Hepatic stellate cell (primary cell): ENCODE data around the gene RPTN.

Experiments
- DNase-seq: peaks from one replicate; pipeline ENCODE4 v3.0.0; 2011; ENCODE audit warnings: low spot score

The RPTN gene, protein sequence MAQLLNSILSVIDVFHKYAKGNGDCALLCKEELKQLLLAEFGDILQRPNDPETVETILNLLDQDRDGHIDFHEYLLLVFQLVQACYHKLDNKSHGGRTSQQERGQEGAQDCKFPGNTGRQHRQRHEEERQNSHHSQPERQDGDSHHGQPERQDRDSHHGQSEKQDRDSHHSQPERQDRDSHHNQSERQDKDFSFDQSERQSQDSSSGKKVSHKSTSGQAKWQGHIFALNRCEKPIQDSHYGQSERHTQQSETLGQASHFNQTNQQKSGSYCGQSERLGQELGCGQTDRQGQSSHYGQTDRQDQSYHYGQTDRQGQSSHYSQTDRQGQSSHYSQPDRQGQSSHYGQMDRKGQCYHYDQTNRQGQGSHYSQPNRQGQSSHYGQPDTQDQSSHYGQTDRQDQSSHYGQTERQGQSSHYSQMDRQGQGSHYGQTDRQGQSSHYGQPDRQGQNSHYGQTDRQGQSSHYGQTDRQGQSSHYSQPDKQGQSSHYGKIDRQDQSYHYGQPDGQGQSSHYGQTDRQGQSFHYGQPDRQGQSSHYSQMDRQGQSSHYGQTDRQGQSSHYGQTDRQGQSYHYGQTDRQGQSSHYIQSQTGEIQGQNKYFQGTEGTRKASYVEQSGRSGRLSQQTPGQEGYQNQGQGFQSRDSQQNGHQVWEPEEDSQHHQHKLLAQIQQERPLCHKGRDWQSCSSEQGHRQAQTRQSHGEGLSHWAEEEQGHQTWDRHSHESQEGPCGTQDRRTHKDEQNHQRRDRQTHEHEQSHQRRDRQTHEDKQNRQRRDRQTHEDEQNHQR

DNA sequence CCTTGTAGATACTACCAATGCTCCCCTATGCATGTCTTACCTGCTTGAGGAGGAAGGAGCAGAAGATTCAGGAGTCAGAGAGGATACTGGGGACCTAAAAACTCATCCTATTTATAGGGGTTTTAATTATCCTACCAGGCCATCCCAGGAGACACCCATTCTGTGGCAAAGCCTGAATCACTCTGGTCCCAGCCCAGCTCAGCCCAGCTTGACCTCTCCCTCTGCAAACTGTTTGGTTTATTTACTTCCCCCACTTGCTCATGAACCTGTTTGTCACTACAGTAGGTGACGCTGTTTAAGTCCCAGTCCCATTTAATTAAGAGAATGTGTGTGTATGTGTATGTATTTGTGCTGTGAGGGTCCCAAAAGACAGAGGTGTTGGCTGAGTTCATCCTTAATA lies at the start of gene RPTN:
Gene RPTN, minus strand, starts transcription at position 85 of the 400 bp plus-strand sequence. CDS start 1,339 bp downstream, outside the sequence.
- no peak for DNase-seq

DNA sequence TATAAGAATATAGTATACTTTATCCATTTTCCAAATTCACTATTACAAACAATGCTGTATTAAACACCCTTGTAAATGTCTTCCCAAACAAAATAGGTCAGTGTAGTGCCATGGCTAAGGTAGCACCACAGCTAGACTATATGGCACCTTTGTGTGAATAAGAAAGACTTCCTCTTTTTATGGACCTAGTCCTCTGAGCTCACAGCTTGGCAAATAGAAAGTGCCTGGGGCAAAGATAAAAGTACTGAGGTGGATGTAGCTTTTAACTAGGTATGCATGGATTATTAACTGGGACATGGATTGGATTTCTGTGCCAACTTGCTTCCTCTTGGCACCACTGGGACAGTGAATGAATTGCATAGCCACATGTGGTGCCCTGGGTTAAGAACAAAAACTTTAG lies 40.0 kb upstream of the RPTN start:
- no peak for DNase-seq

DNA sequence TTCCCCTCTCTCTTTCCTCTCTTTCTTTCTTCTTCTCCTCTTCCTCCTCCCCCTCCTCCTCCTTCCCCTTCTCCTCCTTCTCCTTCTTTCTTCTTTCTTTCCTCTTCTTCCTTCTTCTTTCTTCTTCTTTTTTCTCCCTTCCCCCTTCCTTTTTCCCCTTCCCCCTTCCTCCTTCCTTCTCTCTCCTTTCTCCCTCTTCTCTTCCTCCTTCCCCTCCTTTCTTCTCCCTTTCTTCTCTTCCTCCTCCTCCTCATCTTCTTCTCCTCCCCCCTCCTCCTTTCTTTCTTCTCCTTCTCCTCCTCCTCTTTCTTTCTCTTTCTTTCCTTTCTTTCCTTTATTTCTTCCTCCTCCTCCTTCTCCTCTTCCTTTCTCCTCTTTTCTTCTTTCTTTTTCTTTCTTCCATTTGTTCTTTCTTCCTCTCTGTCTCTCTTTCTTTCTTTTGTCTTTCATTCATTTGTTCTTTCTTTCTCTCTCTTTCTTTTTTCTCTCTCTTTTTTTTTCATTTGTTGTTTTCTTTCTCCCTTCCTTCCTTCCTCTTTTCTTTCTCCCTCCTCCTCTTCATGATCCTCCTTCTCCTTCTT lies 38.4 kb upstream of the RPTN start:
- DNase-seq = no peak

DNA sequence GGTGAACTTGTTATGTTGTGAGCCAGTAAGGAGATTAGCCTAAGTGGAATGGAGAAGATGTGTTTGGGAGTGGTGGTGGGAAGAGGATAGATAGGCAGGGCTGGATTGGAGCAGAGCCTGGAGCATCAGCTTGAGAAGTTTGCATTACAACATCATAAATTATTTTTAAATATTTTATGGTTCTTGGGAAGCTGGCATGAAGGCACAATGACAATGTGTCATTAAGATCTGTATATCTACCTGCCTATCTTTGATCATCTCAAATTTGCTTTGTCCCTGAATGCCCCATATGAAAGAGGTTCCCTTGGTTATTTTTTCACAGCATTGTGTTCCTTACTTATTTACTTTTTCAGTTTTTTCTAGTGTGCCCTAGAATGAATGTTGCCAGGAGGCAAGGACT lies 32.7 kb upstream of the RPTN start:
- DNase-seq = no peak

DNA sequence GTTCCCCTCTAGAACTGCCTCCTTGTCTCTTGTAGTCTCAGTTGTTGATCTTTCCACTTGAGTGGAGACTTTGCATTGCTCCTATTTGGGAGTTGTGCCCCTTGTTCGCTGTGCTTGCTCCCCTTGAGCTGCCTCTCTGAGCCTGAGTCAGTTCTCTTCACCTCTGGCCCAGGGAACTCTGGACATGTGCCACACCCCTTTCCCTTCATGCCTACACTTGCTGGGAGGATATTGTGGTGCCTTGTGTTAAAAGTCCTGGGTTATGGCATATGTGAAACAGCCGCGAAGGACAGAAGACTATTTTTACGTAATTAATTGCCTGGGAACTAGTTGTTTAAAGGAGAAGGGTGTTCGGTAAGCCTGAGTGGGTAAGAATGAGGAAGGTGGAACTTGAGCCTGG lies 32.2 kb upstream of the RPTN start:
- no peak for DNase-seq

DNA sequence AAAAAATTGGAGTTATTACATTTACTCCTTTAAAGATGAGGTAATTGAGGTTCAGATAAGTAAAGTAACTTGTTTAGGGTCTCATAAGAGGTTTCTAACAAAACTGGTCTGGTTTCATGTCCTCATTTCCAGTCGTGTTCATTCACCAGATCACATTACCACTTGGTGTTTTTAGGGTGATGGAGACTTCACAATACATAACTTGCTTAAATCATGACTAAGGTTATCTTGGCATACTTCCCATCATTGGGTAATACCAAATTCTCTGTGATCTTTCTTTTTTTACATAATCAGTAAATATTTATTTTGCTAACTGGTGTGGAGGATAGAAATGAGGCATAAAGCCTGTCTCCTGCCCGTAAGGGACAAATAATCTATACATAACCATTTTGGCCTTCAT lies 31.6 kb upstream of the RPTN start:
- DNase-seq = no peak

DNA sequence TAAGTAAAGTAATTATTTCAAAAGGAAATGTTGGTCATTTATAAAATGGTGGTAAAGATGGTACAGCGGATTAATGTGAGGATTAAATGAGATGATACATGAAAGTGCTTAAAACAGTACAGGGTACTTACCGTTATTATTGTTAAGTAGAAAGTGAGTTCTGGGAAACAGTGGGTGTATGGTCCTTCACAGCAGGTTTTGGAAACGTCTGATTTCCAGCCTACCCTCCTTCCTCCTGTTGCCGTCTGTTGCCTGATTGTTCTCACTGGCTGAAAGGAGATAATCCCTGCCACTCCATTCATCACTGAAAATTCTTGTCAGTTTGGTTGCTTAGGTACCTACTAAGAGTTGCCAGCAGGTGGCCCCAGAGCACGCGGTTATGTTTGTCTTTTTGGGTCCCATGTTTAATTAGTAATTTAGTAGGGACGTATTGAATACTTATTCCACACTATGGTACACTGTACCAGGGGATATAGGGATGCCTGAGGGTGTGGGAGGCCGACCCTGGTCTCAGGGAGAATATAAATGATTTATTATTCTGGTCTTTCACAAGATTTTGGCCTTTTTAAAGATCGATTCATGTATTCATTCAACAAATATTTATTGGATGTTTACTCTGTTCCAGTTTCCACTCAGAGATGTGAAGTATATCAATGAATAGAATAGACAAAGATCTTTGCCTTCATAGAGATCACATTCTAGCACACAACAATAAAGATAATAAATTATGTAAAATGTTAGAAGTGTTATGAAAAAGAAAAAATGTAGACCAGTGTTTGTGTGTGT lies 30.8 kb upstream of the RPTN start:
- DNase-seq = peak; percentile 57

DNA sequence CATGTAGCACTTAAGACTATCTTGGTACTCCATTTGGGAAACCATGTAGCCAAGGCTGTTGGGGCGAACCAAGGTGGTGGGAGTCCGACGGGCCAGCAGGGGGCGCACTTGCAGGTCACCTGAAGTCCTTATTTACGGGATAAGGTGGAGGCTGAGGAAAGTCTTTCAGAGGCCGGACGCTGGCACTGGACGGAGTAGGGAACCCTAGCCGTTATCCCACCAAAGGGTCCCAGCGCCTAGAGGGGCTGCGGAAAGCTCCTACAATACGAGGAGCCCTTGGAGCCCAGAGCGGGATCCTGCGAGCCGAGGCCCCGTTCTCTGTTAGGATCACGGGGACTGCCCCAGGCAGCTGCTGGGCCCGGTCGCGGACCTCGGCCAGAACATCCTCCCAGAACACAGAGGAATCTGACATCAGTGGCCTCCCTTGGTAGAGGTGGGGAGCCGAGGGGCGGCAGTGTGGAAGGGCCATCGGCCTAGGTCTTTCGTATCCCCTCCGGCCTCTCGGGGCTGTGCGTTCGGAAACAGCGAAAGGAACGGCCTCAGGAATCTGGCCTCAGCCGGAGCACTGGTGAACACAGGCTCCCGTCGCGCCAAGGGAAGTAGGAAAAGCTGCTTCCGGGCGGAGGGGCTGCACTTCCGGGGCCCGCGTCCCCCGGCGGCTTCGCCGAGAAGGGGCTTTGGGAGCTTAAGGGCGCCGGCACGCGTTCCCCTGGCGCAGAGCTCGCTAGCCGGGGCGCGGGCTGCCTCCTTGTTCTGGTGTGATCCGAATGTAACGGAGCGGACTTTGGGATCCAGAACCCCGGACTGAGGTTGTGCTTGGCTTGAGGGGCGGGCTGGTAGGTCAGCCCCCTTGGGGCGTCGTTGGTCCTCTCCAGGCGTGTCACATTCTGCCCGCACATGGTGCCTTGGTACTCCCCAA lies 29.9 kb upstream of the RPTN start:
- peak; percentile 30 for DNase-seq

DNA sequence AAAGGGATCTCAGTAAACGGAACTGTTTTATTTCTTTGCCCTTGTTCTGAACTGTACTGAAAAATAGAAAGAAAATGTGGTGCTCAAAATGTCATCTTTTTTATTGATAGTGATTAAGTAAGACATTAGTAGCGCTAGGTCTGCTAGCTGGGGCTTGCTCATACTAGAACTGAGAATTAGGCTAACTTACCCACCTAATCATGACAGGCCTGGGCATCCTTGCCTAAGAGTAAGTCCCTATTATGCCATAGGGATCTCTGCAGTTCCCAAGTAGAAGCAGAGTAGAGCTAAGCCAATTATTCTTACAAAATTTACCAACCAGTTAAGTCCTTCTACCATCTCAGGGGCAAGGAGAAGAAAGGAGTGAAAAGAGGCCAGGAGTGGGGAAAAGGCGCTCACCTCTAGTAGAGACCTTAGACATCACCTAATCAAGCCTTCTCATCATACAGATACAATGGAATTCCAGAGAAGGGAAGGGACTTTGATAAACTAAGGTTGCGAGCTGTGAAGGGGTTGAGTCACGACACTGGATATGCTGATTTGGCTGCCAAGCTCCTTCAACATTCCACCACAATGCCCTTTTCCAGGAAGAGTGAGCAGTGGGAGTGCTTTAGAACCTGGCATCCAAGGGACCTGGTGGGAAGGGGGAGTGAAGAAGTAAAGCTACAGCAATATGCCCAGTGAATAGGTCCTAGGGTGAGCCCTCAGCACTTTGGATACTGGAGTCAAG lies 27.7 kb upstream of the RPTN start:
- no peak for DNase-seq

DNA sequence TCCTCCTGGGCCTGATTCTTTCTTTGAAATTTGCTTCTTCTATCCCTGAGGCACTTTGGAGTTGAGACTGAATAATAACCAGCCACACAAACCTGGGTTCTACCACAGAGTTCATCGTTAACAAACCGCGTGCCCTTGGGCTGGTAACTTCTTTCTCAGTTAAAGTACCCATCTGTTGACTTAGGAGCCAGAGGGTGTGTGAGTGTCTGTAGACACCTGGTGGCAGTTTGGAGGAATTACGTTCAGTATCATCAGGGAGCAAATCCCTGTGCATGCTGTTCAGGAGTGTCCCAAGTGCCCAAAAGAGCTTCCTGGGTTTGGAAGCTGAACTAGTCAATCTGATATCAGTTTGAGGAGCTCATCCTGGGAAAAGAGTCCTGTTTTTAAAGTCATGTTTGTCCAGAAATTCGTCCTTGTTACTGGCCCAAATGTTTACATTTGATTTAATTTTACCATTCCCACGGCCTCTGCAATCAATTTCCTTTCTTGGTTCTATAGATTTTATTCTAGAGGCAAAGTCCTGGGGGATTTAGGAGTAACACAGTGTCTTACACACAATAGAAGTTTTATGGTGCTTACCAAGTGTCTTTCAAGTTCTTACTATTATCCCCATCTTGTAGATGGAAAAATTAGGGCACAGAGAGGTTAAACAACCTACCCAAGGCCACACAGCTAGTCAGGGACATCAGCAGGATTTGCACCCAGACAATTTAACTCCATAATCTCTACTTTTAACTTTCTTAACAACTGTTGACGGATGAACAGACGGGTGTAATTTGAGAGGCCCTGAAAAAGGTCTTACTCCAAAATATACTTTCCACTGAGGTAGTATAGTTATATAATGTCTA lies 26.7 kb upstream of the RPTN start:
- peak; percentile 56 for DNase-seq

DNA sequence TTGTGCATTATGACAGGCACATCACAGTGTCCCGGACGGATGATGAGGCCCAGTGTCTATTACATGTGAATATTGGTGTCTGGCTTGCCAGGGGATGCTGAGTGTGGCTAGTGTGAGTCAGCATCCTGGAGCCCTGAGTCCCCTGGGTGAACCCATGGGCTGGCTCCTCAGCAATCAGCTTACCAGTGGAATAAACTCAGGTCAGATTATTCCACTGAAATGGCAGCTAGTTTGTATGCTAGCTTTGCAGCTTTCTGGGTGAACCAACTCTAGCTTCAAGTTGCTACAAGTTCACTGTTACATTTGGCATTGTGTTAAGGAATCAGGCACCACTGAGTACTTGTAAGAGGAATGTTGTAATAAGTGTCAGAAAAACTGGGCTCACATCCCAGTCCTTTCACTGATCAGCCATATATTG lies 23.9 kb upstream of the RPTN start:
- peak; percentile 26 for DNase-seq

DNA sequence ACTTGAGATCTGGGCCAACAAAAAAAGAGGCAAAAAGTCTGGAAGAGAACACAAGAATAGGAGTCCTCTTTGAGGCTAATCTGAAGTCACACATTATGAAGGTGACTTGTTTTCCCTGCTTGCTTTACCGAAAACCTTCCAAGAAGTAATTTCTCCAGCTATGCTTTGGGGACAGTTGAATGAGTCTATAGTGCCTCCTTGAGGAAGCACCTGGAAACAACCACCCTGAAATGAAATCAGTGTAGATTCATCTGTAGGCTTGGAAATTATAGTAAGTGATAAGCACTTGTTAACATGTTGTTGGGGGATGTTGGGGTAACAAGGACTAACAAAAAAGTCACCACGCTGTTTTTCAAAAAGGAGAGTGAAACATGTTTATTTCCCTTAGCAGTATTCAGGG lies 23.4 kb upstream of the RPTN start:
- no peak for DNase-seq

DNA sequence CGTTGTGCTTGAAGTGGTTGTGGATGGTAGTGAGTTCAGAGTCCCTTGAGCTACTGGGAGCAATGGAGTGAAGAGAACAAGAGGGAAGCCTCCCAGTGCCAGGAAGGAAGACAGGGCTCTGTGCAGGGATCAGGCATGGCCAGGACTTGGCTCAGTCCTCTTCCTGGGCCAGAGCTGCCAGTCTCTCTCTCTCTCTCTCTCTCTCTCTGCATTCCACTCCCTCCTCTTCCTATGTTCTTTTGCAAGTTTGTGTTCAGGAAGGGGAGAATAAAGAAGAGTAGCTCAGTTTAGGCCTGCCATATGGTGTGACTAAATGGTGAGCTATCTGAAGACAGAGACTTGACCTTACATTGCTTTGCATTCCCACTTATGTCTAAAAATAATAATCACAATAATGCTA lies 20.5 kb upstream of the RPTN start:
- no peak for DNase-seq

DNA sequence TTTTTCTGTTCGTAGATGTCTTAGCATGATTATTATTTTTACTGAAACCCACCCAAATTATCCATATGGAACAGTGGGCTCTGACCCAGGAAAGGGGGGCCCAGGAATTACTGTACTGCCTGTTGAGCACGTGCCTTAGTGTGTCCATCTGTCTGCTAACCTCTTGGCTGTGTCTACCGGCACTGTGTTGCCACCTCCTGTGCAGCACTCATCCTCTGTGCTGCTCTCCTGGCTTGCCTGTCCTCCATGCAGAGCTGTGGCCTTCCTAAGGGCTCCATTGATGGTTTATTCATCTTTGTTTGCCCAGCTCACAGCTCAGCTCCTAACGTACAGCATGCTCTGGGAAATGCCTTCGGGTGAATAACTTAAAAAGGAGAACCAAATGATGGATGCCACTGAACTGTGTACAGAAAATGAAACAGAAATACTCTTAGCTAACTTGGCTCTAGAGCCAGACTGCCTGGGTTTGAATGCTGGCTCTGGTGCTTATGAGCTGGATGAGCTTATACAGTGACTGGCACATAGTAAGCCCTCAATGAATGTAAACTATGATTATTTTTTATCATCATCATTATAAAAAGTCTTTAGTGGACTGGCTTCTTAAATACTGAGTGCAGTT lies 11.4 kb upstream of the RPTN start:
- DNase-seq = no peak

DNA sequence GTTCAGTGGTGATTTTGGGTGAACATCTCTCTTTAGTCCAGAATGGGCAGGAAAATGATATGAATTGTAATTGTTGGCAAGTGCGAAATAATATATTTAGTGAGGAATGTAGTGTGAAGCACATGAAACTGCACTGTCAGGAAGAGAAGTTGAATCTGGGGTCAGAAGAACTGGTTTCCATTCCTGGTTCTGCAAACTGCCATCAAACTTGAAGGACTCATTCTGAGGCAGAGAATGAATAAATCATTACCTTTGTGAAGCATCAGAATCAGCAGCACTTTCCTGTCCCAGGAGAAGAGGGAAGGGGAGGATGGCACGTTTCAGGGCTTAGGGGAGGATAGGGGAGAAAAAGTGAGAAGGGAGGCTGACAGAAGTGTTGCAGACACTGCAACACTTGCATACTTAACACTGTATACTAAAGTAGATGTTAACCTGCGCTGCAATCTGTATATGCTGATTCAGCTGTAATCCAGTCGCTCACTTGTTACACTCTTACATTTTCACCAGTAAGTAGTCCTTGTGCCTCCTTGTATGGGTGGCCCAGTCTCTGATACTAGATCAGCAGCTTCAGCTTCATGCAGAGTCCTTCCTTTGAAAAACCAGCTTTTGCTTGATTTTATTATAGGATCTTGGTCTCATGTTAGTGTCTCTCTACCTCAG lies 10.5 kb upstream of the RPTN start:
- no peak for DNase-seq

DNA sequence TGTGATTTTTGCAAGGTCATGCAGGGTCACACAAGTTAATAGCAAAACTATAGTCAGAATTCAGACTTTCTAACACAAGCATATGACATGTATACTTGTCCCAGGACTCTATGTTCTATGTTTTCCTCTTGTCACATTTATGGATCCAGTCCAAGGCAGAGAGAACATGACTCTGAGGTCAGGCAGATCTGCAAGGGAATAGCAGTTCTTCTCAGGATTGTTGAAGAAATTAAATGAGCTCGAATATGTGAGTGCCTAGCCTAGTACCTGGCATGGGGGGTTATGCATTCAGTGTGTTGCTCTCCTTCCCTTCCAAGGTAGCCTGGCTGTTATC lies 9.5 kb upstream of the RPTN start:
- DNase-seq = no peak

DNA sequence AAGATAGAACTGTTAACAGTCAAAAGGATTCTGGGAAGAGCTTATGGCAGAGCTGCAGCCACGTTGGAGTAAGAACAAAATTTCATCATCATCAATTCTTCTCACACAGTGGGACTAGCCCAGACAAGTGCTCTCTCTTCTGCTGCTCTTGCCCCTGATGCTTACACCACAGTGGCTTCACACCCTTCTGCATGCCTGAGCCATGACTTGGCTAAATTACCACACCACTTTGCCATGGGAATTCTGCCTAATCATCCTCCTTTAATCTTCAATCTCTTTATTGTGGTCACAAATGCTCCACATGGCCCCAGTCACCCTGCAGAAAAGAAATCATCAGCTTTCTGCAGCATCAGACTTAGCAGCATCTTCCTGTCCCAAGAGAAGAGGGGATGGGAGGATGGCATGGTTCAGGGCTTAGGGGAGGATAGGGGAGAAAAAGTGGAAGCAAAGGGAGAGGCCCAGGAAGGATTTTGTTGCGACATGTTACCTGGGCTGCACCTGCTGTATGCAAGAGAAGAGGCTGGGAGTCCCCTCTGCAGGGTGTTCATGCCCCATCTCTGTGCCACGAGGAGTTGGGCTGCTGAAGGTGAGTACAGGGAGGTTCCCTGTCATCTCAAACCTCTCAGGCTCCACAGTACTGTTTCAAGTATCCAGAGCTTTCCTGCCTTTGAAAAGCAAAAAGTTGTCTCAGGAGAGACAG lies 9.0 kb upstream of the RPTN start:
- DNase-seq = no peak

DNA sequence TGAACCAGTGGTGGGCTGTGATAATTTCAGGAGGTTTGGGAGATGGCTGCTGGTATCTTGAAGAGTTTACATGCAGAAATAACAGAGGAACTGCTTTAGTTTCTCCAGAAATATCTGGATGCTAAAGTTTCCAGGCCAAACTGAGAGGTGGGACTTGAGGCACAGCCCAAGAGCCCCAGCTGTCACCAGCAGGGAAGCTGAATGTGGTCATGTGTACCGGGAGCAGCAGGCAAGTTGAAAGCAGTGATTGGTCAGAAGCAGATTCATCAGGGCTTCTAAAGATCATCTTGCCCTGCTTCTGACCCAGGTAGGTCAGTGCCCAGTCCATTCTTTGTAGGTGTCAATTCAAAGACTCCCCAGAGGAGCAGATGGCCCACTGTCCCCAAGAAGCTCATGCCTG lies 7.9 kb upstream of the RPTN start:
- no peak for DNase-seq
